Left lung (tissue), 10 donors: ENCODE data around the gene ALOX12B. TPM values are rescaled to one million over a fixed set of nuclear protein-coding genes. Genes with fewer than 3 reads are reported as not detected.

ENCODE experiments used
- ATAC-seq: fragments of 200-7000 bp; cut with Tn5 transposase; one replicate; pipeline ENCODE4 v1.9.1; 2020; ENCODE audit warnings: moderate library complexity
- DNase-seq, 4 donors: peaks; one replicate each; pipeline ENCODE4 v3.0.0-alpha.2; 2013 to 2020
- H3K27ac ChIP-seq, 2 donors: fragments of 200-600 bp; sonication (generic) in 1 of 2; one replicate each; pipeline versions ENCODE4 v1.5.0 to v1.8.0; 2020 to 2021
- H3K27me3 ChIP-seq, 2 donors: fragments of 200-600 bp; sonication (generic) in 1 of 2; one replicate each; pipeline versions ENCODE4 v1.5.0 to v1.8.0; 2020 to 2021
- H3K36me3 ChIP-seq, 2 donors: fragments of 200-600 bp; sonication (generic) in 1 of 2; one replicate each; pipeline versions ENCODE4 v1.5.0 to v1.8.0; 2020 to 2021
- H3K4me1 ChIP-seq, 2 donors: fragments of 200-600 bp; one replicate each; pipeline ENCODE4 v1.8.0; 2021
- H3K4me3 ChIP-seq, 2 donors: fragments of 200-600 bp; sonication (generic) in 1 of 2; one replicate each; pipeline versions ENCODE4 v1.5.0 to v1.8.0; 2020 to 2021; ENCODE audit warnings: mild to moderate bottlenecking in 1 of 2
- H3K9me3 ChIP-seq, 2 donors: fragments of 200-600 bp; sonication (generic) in 1 of 2; one replicate each; pipeline versions ENCODE4 v1.5.0 to v1.8.0; 2020 to 2021
- intact Hi-C, 2 donors: fragments of 100-400 bp; cut with DNase I; formaldehyde crosslinking; loops; one replicate each; pipeline versions ENCODE4 v1.11.2 to v1.14.2; 2022
- polyA plus RNA-seq, 6 donors: library from polyadenylated mRNA; unstranded; fragments of 120-200 nt; gene quantifications; one replicate each; pipeline ENCODE4 v1.2.1, GENCODE V29; 2013; ENCODE audit not compliant: insufficient read length in 6 of 6
- total RNA-seq, 2 donors: library from RNA; stranded (reverse); fragmentation: NEBNext Ultra II Directional; extraction: Animal tissue kit (Norgen Biotek cat#: 25700); gene quantifications; one replicate each; pipeline ENCODE4 v1.2.1, GENCODE V29; 2021
- TF ChIP-seq, protein P1 (sequence below), 2 donors: fragments of 200-600 bp; sonication (generic) in 1 of 2; IDR thresholded peaks; one replicate each; pipeline versions ENCODE4 v1.5.0 to v1.8.0; 2021; ENCODE audit warnings: antibody characterized with exemption in 2 of 2
- donor health status: DM: no; HTN: yes; CAD: no.
- donor health status: DM: no; HTN: no; CAD: no.

The ALOX12B gene
- total and polyA plus RNA-seq, 8 donors = 0.20 to 0.32 (median 0.31) TPM; not detected in 3

DNA sequence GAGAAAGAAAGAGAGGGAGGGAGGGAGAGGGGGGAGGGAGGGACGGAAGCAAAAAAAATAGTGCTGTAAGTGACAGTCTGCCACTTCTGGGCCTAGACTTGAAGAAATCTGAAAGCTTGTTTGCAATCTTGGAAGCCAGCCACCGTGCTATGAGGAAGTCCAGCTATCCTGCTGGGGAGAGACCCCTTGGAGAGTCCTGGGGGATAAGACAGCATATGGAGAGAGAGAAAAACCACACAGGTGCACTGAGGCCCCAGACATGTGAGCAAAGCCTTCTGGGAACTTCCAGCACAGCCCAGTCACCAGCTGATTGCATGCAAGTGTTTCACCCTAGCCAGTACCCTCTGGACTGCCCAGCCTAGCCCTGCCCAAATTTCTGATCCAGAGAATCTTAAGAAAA is 12.6 kb upstream of the ALOX12B start:
- no peaks in the 10 kb centered on the region for H3K36me3 ChIP-seq
- TF ChIP-seq, protein P1, sequence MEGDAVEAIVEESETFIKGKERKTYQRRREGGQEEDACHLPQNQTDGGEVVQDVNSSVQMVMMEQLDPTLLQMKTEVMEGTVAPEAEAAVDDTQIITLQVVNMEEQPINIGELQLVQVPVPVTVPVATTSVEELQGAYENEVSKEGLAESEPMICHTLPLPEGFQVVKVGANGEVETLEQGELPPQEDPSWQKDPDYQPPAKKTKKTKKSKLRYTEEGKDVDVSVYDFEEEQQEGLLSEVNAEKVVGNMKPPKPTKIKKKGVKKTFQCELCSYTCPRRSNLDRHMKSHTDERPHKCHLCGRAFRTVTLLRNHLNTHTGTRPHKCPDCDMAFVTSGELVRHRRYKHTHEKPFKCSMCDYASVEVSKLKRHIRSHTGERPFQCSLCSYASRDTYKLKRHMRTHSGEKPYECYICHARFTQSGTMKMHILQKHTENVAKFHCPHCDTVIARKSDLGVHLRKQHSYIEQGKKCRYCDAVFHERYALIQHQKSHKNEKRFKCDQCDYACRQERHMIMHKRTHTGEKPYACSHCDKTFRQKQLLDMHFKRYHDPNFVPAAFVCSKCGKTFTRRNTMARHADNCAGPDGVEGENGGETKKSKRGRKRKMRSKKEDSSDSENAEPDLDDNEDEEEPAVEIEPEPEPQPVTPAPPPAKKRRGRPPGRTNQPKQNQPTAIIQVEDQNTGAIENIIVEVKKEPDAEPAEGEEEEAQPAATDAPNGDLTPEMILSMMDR (IDR thresholded peaks at IDR 0.05) = no peak
- no peaks in the 10 kb centered on the region for H3K9me3 ChIP-seq
- intact Hi-C loops = no loop called here
- H3K4me1 ChIP-seq = no peaks in the 10 kb centered on the region
- peaks cover 0 to 10% of the 10 kb centered on the region in 2 donors for H3K27me3 ChIP-seq
- peak; percentile 56 for ATAC-seq
- no peak overlapping the region for H3K27ac ChIP-seq
- DNase-seq = peak in 1 of 4 donors; percentile 33
- H3K4me3 ChIP-seq = no peak overlapping the region

DNA sequence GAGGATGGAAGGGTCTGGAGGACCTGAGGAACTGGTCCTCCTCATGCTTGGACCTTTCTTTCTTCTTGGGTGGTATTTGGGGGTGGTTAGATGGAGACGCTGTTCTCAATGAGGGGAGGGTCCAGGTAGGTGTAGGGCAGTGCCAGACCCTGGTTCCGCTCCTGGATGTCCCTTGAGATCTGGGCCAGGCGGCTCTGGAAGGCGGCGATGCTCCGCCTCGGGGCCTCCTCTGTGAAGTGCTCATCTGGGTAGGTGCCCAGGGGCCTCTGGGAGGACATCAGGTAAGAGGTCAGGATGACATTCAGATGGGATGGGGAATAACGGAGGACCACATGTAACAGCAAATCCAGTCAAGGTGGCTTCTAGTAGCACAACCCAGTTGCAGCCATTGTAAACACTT is 9.0 kb upstream of the ALOX12B start:
- Histone ChIP-seq H3K4me1 (no peaks in the 10 kb centered on the region), H3K36me3 (no peaks in the 10 kb centered on the region), H3K4me3 (no peak overlapping the region), H3K27me3 (peaks cover 0 to 36% of the 10 kb centered on the region in 2 donors), H3K27ac (no peak overlapping the region), H3K9me3 (no peaks in the 10 kb centered on the region)
- TF ChIP-seq, protein P1 (IDR thresholded peaks at IDR 0.05) = no peak
- no peak for DNase-seq
- no peak for ATAC-seq
- intact Hi-C loops = loop anchor here in 1 of 2 donors (10.0 kb wide), 1 partner anchor 208 kb away; no protein-coding TSS in a partner anchor

DNA sequence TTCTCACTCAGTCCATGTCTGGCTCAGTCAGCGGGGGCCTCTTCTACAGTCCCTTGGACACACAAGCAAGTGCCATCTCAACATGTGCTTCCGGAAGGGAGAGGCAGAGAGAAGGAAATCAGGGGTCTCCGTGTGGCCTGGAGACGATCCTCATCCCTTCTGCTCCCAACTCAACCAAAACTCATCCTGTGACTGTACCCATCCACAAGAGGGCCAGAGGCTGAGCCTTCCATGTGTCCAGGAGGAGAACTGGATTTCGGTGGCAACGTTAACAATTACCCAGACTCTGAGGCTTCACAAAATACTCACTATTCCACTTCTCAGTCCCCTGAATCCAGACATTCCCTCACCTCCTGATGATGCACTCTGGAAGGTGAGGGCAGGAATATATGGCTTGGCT is 7.8 kb upstream of the ALOX12B start:
- Histone ChIP-seq H3K9me3 (no peaks in the 10 kb centered on the region), H3K27ac (no peak overlapping the region), H3K36me3 (no peaks in the 10 kb centered on the region), H3K27me3 (peaks cover 0 to 47% of the 10 kb centered on the region in 2 donors), H3K4me3 (no peak overlapping the region), H3K4me1 (no peaks in the 10 kb centered on the region)
- ATAC-seq = no peak
- no peak for DNase-seq
- TF ChIP-seq, protein P1 (IDR thresholded peaks at IDR 0.05) = no peak
- intact Hi-C loops = loop anchor here in 1 of 2 donors (10.0 kb wide), 1 partner anchor 209 kb away; no protein-coding TSS in a partner anchor

DNA sequence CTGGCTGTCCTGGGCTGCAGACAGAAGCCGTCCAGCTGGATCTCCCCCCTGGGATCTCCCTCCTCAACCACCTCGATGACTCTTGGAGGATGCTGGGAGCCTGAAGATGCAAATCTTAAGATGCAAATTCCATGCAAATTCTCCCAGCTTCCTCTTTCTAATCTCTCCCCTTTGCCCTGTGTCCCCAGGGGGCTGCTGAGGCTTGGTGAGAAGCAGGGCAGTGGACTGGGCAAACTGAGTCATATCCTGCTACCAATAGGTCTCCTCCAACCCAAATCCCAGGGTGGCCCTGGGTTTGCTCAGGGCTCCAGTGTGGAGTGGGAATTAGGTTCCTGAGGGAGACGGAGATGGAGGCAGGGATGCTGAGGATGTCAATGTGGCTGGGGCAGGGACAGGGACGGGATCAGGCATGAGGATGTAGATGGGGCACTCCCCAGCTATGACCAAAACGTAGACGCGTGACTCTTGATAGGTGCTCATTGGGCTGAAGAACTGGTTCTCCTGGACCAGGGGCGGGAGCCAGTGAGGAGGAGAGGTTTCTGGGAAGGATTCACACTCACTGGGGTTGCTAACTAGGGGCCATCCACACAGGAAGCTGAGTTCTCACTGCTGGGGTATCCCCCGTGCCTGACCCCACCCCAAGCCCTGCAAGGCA is 3.6 kb upstream of the ALOX12B start:
- H3K9me3 ChIP-seq = no peaks in the 10 kb centered on the region
- no peaks in the 10 kb centered on the region for H3K36me3 ChIP-seq
- peaks cover 0 to 73% of the 10 kb centered on the region in 2 donors for H3K27me3 ChIP-seq
- TF ChIP-seq, protein P1 (IDR thresholded peaks at IDR 0.05) = no peak
- H3K27ac ChIP-seq = no peak overlapping the region
- ATAC-seq = no peak
- no peak overlapping the region for H3K4me3 ChIP-seq
- DNase-seq = no peak
- no peaks in the 10 kb centered on the region for H3K4me1 ChIP-seq
- intact Hi-C loops = loop anchor here in 1 of 2 donors (10.0 kb wide), 1 partner anchor 214 kb away; no protein-coding TSS in a partner anchor

DNA sequence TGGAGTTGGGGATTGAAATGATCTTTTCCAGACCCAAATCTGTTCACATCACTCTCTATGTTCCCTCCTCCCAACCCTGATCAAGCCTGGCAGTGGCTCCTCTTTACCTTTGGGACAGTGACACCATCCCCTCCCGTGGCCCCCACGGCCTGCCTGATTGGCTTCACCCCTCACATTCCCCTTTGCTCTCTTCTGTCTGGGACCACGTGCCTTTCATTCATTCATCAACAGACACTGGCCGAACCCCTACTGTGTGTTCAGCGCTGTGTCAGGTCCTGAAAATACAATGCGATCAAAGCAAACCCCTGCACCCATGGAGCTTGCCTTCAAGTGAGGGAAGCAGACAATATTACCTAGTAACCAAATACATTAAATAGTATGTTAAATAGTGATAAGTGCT is 2.2 kb upstream of the ALOX12B start:
- intact Hi-C loops = loop anchor here in 1 of 2 donors (10.0 kb wide), 1 partner anchor 215 kb away; no protein-coding TSS in a partner anchor
- no peak for ATAC-seq
- peaks cover 0 to 74% of the 10 kb centered on the region in 2 donors for H3K27me3 ChIP-seq
- DNase-seq = no peak
- H3K9me3 ChIP-seq = no peaks in the 10 kb centered on the region
- H3K4me1 ChIP-seq = no peaks in the 10 kb centered on the region
- no peak overlapping the region for H3K27ac ChIP-seq
- TF ChIP-seq, protein P1 (IDR thresholded peaks at IDR 0.05) = no peak
- no peak overlapping the region for H3K4me3 ChIP-seq
- no peaks in the 10 kb centered on the region for H3K36me3 ChIP-seq
